Measurements from ENCODE around the gene RPS4Y1.
"Not testable (repeated sequence)": the region's sequence is repeated elsewhere in the genome, so short reads cannot be mapped to it uniquely, and the experiment has no call there.

Gene RPS4Y1

GRCh38 chrY:2868035-2868607, 26.7 kb downstream of the RPS4Y1 start:
- no peak for TF ChIP-seq CTCF (IDR thresholded peaks at IDR 0.05; ENCODE audit: control extremely low read depth, extremely low read depth, low read depth, missing control alignments)
- no peak for DNase-seq (ENCODE audit: extremely low spot score)
- ChIA-PET CTCF (no interaction called here), POLR2A (no interaction called here)

DNA sequence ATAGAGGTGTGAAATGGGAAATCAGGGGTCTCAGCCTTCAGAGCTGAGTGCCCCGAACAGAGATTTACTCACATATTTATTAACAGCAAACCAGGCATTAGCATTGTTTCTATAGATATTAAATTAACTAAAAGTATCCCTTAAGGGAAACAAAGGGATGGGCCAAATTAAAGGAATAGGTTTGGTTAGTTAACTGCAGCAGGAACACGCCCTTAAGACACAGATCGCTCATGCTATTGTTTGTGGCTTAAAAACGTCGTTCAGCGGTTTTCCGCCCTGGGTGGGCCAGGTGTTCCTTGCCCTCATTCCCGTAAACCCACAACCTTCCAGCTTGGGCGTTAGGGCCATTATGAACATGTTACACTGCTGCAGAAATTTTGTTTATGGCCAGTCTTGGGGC, 30.8 kb downstream of the RPS4Y1 start:
- DNase-seq (ENCODE audit: extremely low spot score); CTCF ChIA-PET; POLR2A ChIA-PET: not testable (repeated sequence)

GRCh38 chrY:2874211-2874610, 32.8 kb downstream of the RPS4Y1 start:
- DNase-seq (ENCODE audit: extremely low spot score) = no peak

DNA sequence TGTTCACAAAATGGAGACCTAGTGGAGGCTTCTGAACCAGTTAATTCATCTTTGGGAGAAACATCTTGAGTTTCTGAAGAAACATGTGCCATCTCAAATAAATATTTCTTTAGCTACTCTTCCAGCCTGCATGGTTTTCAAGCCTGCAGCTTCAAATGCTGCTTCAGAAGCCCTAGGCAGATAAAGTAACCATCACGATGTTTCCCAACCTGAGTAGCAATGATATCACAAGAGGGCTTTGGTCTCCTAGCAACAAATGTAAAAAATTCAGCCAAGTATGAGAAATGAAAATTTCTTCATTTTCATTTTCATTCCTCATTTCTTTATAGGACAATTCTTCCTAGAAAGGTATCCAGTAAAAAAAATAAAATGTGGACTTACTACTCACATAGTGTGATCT, 42.2 kb downstream of the RPS4Y1 start:
- TF ChIP-seq CTCF (IDR thresholded peaks at IDR 0.05; ENCODE audit: control extremely low read depth, extremely low read depth, low read depth, missing control alignments) = no peak
- CTCF ChIA-PET = interaction anchor here (0.9 kb wide), 1 partner anchor 23 kb away, joined by 3 read pairs; no protein-coding TSS in a partner anchor
- POLR2A ChIA-PET = interaction anchor here (0.7 kb wide), 1 partner anchor 53 kb away, joined by 3 read pairs; no protein-coding TSS in a partner anchor
- DNase-seq (ENCODE audit: extremely low spot score) = no peak

More at GRCh38 chrY:2874211-2874610, 32.8 kb downstream of the RPS4Y1 start:
- ChIA-PET POLR2A (no interaction called here), CTCF (interaction anchor here (1.8 kb wide), 1 partner anchor 15 kb away, joined by 3 read pairs; no protein-coding TSS in a partner anchor)
- TF ChIP-seq CTCF (IDR thresholded peaks at IDR 0.05; ENCODE audit: control extremely low read depth, extremely low read depth, low read depth, missing control alignments) = no peak

DNA sequence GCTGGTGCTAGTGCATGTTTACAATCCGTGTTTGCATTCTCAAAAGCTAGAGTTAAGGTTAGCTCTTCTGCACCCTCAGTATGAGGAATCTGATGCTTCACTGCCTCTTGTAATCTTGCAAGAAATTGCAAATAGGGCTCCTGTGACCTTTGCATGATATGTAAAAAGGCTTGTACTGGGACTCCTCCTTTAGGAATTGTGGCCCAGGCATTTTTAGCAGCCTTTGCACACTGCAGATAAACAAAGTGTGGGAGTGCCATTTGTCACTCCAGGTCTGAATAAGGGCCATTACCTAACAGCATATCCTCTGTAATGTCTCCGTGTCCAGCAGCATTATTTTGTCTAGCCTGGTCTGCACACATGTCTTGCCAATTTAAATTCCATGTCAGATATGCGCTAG, 44.5 kb downstream of the RPS4Y1 start:
- ChIA-PET CTCF (no interaction called here), POLR2A (no interaction called here)
- DNase-seq (ENCODE audit: extremely low spot score) = no peak
- TF ChIP-seq CTCF (IDR thresholded peaks at IDR 0.05; ENCODE audit: control extremely low read depth, extremely low read depth, low read depth, missing control alignments) = no peak

GRCh38 chrY:2887386-2887785, 46.0 kb downstream of the RPS4Y1 start:
- POLR2A ChIA-PET = no interaction called here
- CTCF ChIA-PET = interaction anchor here (1.3 to 1.4 kb wide), 2 partner anchors 9 to 18 kb away, joined by 3 read pairs; no protein-coding TSS in a partner anchor
- TF ChIP-seq CTCF (IDR thresholded peaks at IDR 0.05; ENCODE audit: control extremely low read depth, extremely low read depth, low read depth, missing control alignments) = no peak
- DNase-seq (ENCODE audit: extremely low spot score) = no peak

GRCh38 chrY:2887955-2888354, 46.6 kb downstream of the RPS4Y1 start:
- ChIA-PET POLR2A (no interaction called here), CTCF (interaction anchor here (0.9 to 1.4 kb wide), 3 partner anchors 9 to 18 kb away, joined by 3 read pairs; no protein-coding TSS in a partner anchor)
- peak; percentile 17 for TF ChIP-seq CTCF (IDR thresholded peaks at IDR 0.05; ENCODE audit: control extremely low read depth, extremely low read depth, low read depth, missing control alignments)
- DNase-seq (ENCODE audit: extremely low spot score) = peak; percentile 1
